CD4-positive, alpha-beta T cell (primary cell): ENCODE measurements around the gene LTB. TPM values are rescaled to one million over a fixed set of nuclear protein-coding genes. Genes with fewer than 3 reads are reported as not detected.

ENCODE experiments used
- ATAC-seq: fragments of 200-7000 bp; cut with Tn5 transposase; one replicate; pipeline ENCODE4 v1.10.0; 2022; ENCODE audit warnings: mild to moderate bottlenecking; ENCODE audit not compliant: poor library complexity
- CTCF ChIA-PET: fragments of 350-600 bp; sonication (Branson Sonifier 250); formaldehyde crosslinking; loops from one replicate; lab custom pipeline; 2021; ENCODE audit warnings: antibody characterized with exemption, inconsistent platforms; lab: Charles Lee
- POLR2A ChIA-PET: fragments of 350-600 bp; sonication (Branson Sonifier 250); formaldehyde crosslinking; loops from one replicate; lab custom pipeline; 2021; ENCODE audit warnings: antibody characterized with exemption, inconsistent platforms; lab: Charles Lee
- DNase-seq, 14 experiments: peaks; one replicate each; pipeline ENCODE4 v3.0.0-alpha.2; 2013 to 2020; ENCODE audit warnings: mixed read lengths in 2 of 14
- H3K27ac ChIP-seq, 2 donors: one replicate each; pipeline versions ENCODE4 v1.5.1 to v1.7.0; 2013; ENCODE audit warnings: low read length in 2 of 2, low read depth in 1 of 2, mild to moderate bottlenecking in 1 of 2
- H3K27me3 ChIP-seq, 2 experiments: 1 replicate in 1 of 2; 2 replicates in 1 of 2; pipeline versions ENCODE4 v1.6.1 to v1.7.0; 2013; ENCODE audit warnings: low read length in 2 of 2, control low read depth in 1 of 2, mild to moderate bottlenecking in 1 of 2, moderate library complexity in 1 of 2; ENCODE audit not compliant: insufficient read depth in 2 of 2, control insufficient read depth in 1 of 2
- H3K36me3 ChIP-seq: one replicate; pipeline ENCODE4 v1.6.1; 2013; ENCODE audit warnings: low read length, control low read depth; ENCODE audit not compliant: insufficient read depth
- H3K4me1 ChIP-seq: one replicate; pipeline ENCODE4 v1.6.1; 2013; ENCODE audit warnings: low read length, control low read depth; ENCODE audit not compliant: insufficient read depth
- H3K4me3 ChIP-seq: one replicate; pipeline ENCODE4 v1.5.1; 2013; ENCODE audit warnings: mild to moderate bottlenecking, low read length, moderate library complexity
- H3K9me3 ChIP-seq, 2 experiments: 1 replicate in 1 of 2; 2 replicates in 1 of 2; pipeline versions ENCODE4 v1.6.1 to v1.7.0; 2013; ENCODE audit warnings: low read length in 2 of 2, mild to moderate bottlenecking in 2 of 2, control low read depth in 1 of 2, moderate library complexity in 1 of 2; ENCODE audit not compliant: control insufficient read depth in 1 of 2, insufficient read depth in 1 of 2
- H3K27ac Mint-ChIP-seq: one replicate; pipeline ENCODE4 v1.8.0; 2020; ENCODE audit warnings: mixed read lengths
- H3K27me3 Mint-ChIP-seq: one replicate; pipeline ENCODE4 v1.8.0; 2021; ENCODE audit warnings: mixed read lengths
- H3K36me3 Mint-ChIP-seq: one replicate; pipeline ENCODE4 v1.8.0; 2021; ENCODE audit warnings: low read depth, mixed read lengths
- H3K4me1 Mint-ChIP-seq: one replicate; pipeline ENCODE4 v1.8.0; 2021; ENCODE audit warnings: low read depth, mixed read lengths
- H3K4me3 Mint-ChIP-seq: one replicate; pipeline ENCODE4 v1.8.0; 2020; ENCODE audit warnings: mild to moderate bottlenecking, mixed read lengths
- H3K9me3 Mint-ChIP-seq: one replicate; pipeline ENCODE4 v1.8.0; 2020; ENCODE audit warnings: mixed read lengths
- intact Hi-C, 2 experiments: fragments of 100-400 bp; cut with DNase I in 1 of 2; cut with micrococcal nuclease in 1 of 2; formaldehyde crosslinking; loops; one replicate each; pipeline versions ENCODE4 v1.15.1 to v1.9.0; 2023 to 2025; cut with DNase I, micrococcal nuclease
- total RNA-seq, 174 experiments: library from RNA in 2 of 174; stranded (reverse) in 2 of 174; gene quantifications; one replicate each; pipeline ENCODE4 v1.2.3 and lab custom pipeline; 2021 to 2026
- TF ChIP-seq, protein P1 (sequence below): fragments of 200-600 bp; IDR thresholded peaks from one replicate; pipeline ENCODE4 v1.8.0; 2022; ENCODE audit warnings: antibody characterized with exemption, mild to moderate bottlenecking

Gene LTB
- total RNA-seq, 2 experiments from 2014 or later: 239 to 244 TPM

DNA sequence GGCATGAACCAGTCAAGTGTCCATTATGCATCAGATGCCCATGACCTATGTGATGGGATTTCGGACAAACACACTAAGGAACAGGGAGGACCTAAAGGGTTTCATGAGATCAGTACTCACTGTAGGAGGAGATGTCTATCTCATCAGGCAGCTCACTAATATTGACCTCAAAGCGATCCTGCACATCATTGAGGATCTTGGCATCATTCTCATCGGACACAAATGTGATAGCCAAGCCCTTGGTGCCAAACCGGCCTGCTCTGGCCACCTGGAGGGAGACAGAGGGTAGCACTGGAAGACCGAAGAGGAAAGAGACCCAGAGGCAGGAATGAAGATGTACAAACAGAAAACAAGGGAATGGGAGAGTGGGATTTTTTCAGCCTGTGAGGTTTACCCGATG is 51.6 kb downstream of the LTB start:
- no peaks in the 10 kb centered on the region for H3K27me3 Mint-ChIP-seq
- POLR2A ChIA-PET: interaction anchor here (1.3 kb wide), 1 partner anchor 10 kb away, joined by 9 read pairs; the partner anchor contains the start of gene DDX39B

More for the DNA sequence above, 51.6 kb downstream of the LTB start:
- H3K4me1 ChIP-seq: no peaks in the 10 kb centered on the region
- no peak overlapping the region for H3K4me3 ChIP-seq
- Mint-ChIP-seq H3K27ac (no peak overlapping the region), H3K9me3 (no peaks in the 10 kb centered on the region), H3K4me3 (no peak overlapping the region), H3K36me3 (peaks cover 75% of the 10 kb centered on the region), H3K4me1 (peaks cover 2% of the 10 kb centered on the region)
- H3K27ac ChIP-seq: no peak overlapping the region
- ATAC-seq: no peak
- H3K36me3 ChIP-seq: peaks cover 61% of the 10 kb centered on the region
- H3K27me3 ChIP-seq: no peaks in the 10 kb centered on the region
- DNase-seq: no peak
- intact Hi-C loops: no loop called here
- H3K9me3 ChIP-seq: no peaks in the 10 kb centered on the region
- CTCF ChIA-PET: no interaction called here
- TF ChIP-seq, protein P1, sequence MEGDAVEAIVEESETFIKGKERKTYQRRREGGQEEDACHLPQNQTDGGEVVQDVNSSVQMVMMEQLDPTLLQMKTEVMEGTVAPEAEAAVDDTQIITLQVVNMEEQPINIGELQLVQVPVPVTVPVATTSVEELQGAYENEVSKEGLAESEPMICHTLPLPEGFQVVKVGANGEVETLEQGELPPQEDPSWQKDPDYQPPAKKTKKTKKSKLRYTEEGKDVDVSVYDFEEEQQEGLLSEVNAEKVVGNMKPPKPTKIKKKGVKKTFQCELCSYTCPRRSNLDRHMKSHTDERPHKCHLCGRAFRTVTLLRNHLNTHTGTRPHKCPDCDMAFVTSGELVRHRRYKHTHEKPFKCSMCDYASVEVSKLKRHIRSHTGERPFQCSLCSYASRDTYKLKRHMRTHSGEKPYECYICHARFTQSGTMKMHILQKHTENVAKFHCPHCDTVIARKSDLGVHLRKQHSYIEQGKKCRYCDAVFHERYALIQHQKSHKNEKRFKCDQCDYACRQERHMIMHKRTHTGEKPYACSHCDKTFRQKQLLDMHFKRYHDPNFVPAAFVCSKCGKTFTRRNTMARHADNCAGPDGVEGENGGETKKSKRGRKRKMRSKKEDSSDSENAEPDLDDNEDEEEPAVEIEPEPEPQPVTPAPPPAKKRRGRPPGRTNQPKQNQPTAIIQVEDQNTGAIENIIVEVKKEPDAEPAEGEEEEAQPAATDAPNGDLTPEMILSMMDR: no peak

Other genes with a start within 250 kb of the LTB start
- gene HLA-B, start 225.2 kb downstream of the LTB start, total RNA-seq: 1,000 to 10,000 TPM; 6,758 to 7,013 TPM
- gene MICA, start 178.8 kb downstream of the LTB start, total RNA-seq: 10 to 100 TPM; 10.6 to 14.0 TPM
- gene MICB, start 84.3 kb downstream of the LTB start, total RNA-seq: 10 to 100 TPM; 14.3 to 14.7 TPM
- not detected for gene MCCD1, start 53.5 kb downstream of the LTB start, total RNA-seq
- 100 to 1,000 TPM; 483 to 498 TPM for gene DDX39B, start 40.4 kb downstream of the LTB start, total RNA-seq
- 1 to 10 TPM; 2.6 to 3.3 TPM for gene ATP6V1G2, start 35.8 kb downstream of the LTB start, total RNA-seq
- 1 to 10 TPM; 7.6 to 9.3 TPM for gene NFKBIL1, start 34.8 kb downstream of the LTB start, total RNA-seq
- gene LTA, start 10.1 kb downstream of the LTB start, total RNA-seq: 10 to 100 TPM; 15.4 to 16.7 TPM
- 10 to 100 TPM; 33.1 to 34.2 TPM for gene TNF, start 6.9 kb downstream of the LTB start, total RNA-seq
- 10 to 100 TPM in 1 of 2 experiments, 1 to 10 TPM in 1; 8.9 to 10.3 TPM for gene LST1, start 3.9 kb upstream of the LTB start, total RNA-seq
- gene NCR3, start 10.6 kb upstream of the LTB start, total RNA-seq: 1 to 10 TPM; 2.3 to 2.6 TPM
- 10 to 100 TPM; 31.8 to 35.5 TPM for gene AIF1, start 32.8 kb upstream of the LTB start, total RNA-seq
- 100 to 1,000 TPM; 206 to 215 TPM for gene PRRC2A, start 38.3 kb upstream of the LTB start, total RNA-seq
- 100 to 1,000 TPM; 211 TPM for gene BAG6, start 70.2 kb upstream of the LTB start, total RNA-seq
- 1 to 10 TPM; 4.2 to 4.6 TPM for gene APOM, start 73.5 kb upstream of the LTB start, total RNA-seq
- gene C6orf47, start 78.4 kb upstream of the LTB start, total RNA-seq: 10 to 100 TPM in 1 of 2 experiments, 1 to 10 TPM in 1; 9.6 to 10.5 TPM
- 10 to 100 TPM in 1 of 2 experiments, 1 to 10 TPM in 1; 9.8 to 11.0 TPM for gene GPANK1, start 82.6 kb upstream of the LTB start, total RNA-seq
- 10 to 100 TPM; 88.0 to 92.6 TPM for gene CSNK2B, start 83.7 kb upstream of the LTB start, total RNA-seq
- gene LY6G5B, start 87.6 kb upstream of the LTB start, total RNA-seq: 10 to 100 TPM; 27.0 to 28.0 TPM
- gene LY6G5C, start 98.6 kb upstream of the LTB start, total RNA-seq: under 1 TPM; 0.49 to 0.67 TPM
- 10 to 100 TPM; 52.3 to 59.3 TPM for gene ABHD16A, start 120.9 kb upstream of the LTB start, total RNA-seq
- gene LY6G6F, start 124.4 kb upstream of the LTB start, total RNA-seq: not detected
- gene LY6G6D, start 132.9 kb upstream of the LTB start, total RNA-seq: not detected
- not detected for gene LY6G6C, start 139.3 kb upstream of the LTB start, total RNA-seq
- under 1 TPM; 0.11 to 0.17 TPM for gene MPIG6B, start 140.9 kb upstream of the LTB start, total RNA-seq
- 1 to 10 TPM; 3.0 to 3.3 TPM for gene DDAH2, start 146.9 kb upstream of the LTB start, total RNA-seq
- 10 to 100 TPM; 61.2 to 61.5 TPM for gene CLIC1, start 154.1 kb upstream of the LTB start, total RNA-seq
- gene MSH5, start 157.6 kb upstream of the LTB start, total RNA-seq: 10 to 100 TPM; 13.6 to 13.7 TPM
- gene SAPCD1, start 180.2 kb upstream of the LTB start, total RNA-seq: 1 to 10 TPM; 2.7 to 2.8 TPM
- 1 to 10 TPM; 1.7 TPM for gene VWA7, start 194.9 kb upstream of the LTB start, total RNA-seq
- 10 to 100 TPM; 43.9 to 44.2 TPM for gene VARS1, start 213.3 kb upstream of the LTB start, total RNA-seq
- gene LSM2, start 224.5 kb upstream of the LTB start, total RNA-seq: 10 to 100 TPM; 12.6 to 13.7 TPM
- 1 to 10 TPM; 1.7 to 1.8 TPM for gene HSPA1L, start 232.9 kb upstream of the LTB start, total RNA-seq
- 1 to 10 TPM; 8.1 to 9.8 TPM for gene HSPA1A, start 233.1 kb upstream of the LTB start, total RNA-seq
- 1 to 10 TPM; 8.3 to 9.8 TPM for gene HSPA1B, start 245.3 kb upstream of the LTB start, total RNA-seq